ENCODE data around the gene NEO1. TPM values are rescaled to one million over a fixed set of nuclear protein-coding genes. Genes with fewer than 3 reads are reported as not detected.

Gene NEO1
- total and polyA plus RNA-seq, 7 donors, result 2.5 to 33.3 (median 22.5) TPM

DNA sequence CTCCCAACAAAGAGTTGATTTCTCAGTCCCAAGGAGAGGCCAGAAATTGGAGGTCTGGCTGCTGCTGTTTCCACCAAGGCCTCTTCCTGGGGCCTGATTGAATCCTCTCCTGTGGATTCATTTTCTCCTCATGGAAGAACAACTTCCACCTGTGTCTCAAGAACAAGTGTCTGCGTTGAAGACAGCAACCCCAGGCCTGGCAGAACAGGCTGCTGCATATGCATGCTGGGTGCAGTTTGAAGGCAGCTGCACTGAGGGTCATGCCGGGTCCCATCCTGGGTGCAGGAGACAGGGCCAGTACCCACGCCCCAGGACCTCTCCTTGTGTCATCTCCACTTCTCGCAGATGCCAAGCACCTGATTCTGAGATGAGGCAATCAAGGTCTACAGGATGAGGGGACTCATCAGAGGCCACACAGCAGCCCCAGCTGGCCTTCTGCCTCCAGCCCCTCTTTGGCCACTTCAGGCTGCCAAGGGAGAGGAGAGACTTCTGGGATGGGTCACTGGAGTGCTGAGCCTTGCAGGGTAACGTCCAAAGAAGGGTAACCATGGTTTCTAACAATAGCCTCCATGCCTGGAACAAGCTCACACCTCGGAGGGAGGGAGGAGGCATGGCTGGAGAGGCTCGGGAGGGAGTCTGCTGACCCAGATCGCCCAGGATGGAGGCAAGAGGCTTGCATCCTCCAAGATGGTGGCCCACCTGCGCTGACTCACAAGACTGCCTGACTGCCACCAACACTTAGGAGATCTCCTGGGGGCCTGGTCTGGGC is 286.5 kb downstream of the NEO1 start:
- 67 to 73% (median 71%) methylated on average over 9 of the region's 9 CpGs for WGBS, 3 donors
- ATAC-seq, result no peak
- intact Hi-C loops (cut with DNase I), result no loop called here
- no peak overlapping the region for H3K27ac ChIP-seq
- H3K36me3 ChIP-seq (ENCODE audit: insufficient read depth in 1 of 2, low read depth in 1 of 2), result no peaks in the 10 kb centered on the region
- peaks cover 0 to 3% (median 0%) of the 10 kb centered on the region in 3 donors for H3K27me3 ChIP-seq (ENCODE audit: insufficient read depth in 3 of 3, low read length in 2 of 3)
- no peaks in the 10 kb centered on the region for H3K4me1 ChIP-seq
- H3K9me3 ChIP-seq, result peaks cover 4% of the 10 kb centered on the region
- no peak for DNase-seq
- no peak overlapping the region for H3K4me3 ChIP-seq
- TF ChIP-seq CTCF (IDR thresholded peaks at IDR 0.05), result no peak

GRCh38 chr15:73340502-73341192 is 288.4 kb downstream of the NEO1 start:
- WGBS, 3 donors, result 59 to 69% (median 68%) methylated on average over 9 of the region's 9 CpGs
- no peak for ATAC-seq
- Histone ChIP-seq H3K4me1 (no peaks in the 10 kb centered on the region), H3K27me3 (ENCODE audit: insufficient read depth in 3 of 3, low read length in 2 of 3) (peaks cover 0 to 5% (median 0%) of the 10 kb centered on the region in 3 donors), H3K4me3 (no peak overlapping the region), H3K36me3 (ENCODE audit: insufficient read depth in 1 of 2, low read depth in 1 of 2) (no peaks in the 10 kb centered on the region), H3K27ac (no peak overlapping the region), H3K9me3 (peaks cover 4% of the 10 kb centered on the region)
- intact Hi-C loops (cut with DNase I), result no loop called here
- DNase-seq, result no peak
- no peak for TF ChIP-seq CTCF (IDR thresholded peaks at IDR 0.05)

DNA sequence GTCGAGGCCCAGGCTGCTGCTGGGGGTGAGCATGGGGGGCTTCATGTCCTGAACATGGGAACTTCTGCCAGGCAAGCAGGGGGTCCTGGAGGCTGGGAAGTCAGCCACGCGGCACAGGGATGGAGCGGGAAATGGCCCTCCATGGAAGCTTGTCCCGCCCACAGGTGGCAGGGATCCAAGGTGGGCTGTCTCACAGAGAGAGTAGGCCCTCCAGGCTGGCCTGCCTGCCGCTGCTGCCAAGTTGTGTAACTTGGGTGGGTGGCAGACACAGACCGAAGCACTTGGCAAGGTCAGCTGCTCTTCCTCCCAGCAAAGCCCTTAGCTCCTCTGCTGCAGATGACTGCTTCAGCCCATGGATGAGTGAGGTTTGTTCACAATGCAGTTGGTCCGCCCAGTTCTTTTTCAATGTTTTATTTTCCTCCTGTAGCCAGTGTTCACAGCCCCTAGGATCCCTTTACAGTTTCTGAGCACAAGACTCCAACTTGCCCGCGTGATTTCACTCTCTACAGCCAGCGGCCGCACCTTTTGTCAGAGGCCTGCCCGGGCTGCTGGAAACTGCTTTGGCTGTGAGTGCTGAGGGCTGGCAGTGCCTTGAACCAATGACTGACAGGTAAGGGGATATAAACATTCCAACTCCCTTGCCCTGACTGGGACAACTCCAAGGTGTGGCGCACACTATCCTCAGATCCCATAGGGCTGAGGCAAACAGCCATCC is 289.8 kb downstream of the NEO1 start:
- H3K4me3 ChIP-seq, result no peak overlapping the region
- DNase-seq (no peak), ATAC-seq (no peak)
- WGBS, 3 donors, result 60 to 68% (median 68%) methylated on average over 14 of the region's 14 CpGs
- H3K4me1 ChIP-seq, result no peaks in the 10 kb centered on the region
- H3K36me3 ChIP-seq (ENCODE audit: insufficient read depth in 1 of 2, low read depth in 1 of 2), result no peaks in the 10 kb centered on the region
- H3K9me3 ChIP-seq, result peaks cover 4% of the 10 kb centered on the region
- no peak for TF ChIP-seq CTCF (IDR thresholded peaks at IDR 0.05)
- intact Hi-C loops (cut with DNase I), result no loop called here
- H3K27me3 ChIP-seq (ENCODE audit: insufficient read depth in 3 of 3, low read length in 2 of 3), result peaks cover 0 to 5% (median 0%) of the 10 kb centered on the region in 3 donors
- no peak overlapping the region for H3K27ac ChIP-seq

- H3K27me3 ChIP-seq (ENCODE audit: insufficient read depth in 3 of 3, low read length in 2 of 3), result peaks cover 0 to 7% (median 0%) of the 10 kb centered on the region in 3 donors
- H3K9me3 ChIP-seq, result peaks cover 4% of the 10 kb centered on the region
- 79 to 90% (median 86%) methylated on average over 3 of the region's 3 CpGs for WGBS, 3 donors
- DNase-seq (no peak), ATAC-seq (no peak)
- intact Hi-C loops (cut with DNase I), result no loop called here
- no peak overlapping the region for H3K27ac ChIP-seq
- H3K36me3 ChIP-seq (ENCODE audit: insufficient read depth in 1 of 2, low read depth in 1 of 2), result no peaks in the 10 kb centered on the region
- H3K4me3 ChIP-seq, result no peak overlapping the region
- H3K4me1 ChIP-seq, result no peaks in the 10 kb centered on the region
- no peak for TF ChIP-seq CTCF (IDR thresholded peaks at IDR 0.05)
Measured at GRCh38 chr15:73344056-73344455, 291.8 kb downstream of the NEO1 start.

Data from psoas muscle (tissue), 8 donors.